Medulla oblongata (tissue), 1 donor: Measurements from ENCODE around the gene CTSO.

Source experiments
- DNase-seq: peaks from one replicate; pipeline ENCODE4 v3.0.0-alpha.2; 2015; ENCODE audit errors: extremely low spot score

Gene CTSO

GRCh38 chr4:155953151-155954117, at the start of gene CTSO:
CTSO (minus strand) TSS chr4:155953866; CDS start chr4:155953847, 19 bp downstream.
- DNase-seq: peak; percentile 92

DNA sequence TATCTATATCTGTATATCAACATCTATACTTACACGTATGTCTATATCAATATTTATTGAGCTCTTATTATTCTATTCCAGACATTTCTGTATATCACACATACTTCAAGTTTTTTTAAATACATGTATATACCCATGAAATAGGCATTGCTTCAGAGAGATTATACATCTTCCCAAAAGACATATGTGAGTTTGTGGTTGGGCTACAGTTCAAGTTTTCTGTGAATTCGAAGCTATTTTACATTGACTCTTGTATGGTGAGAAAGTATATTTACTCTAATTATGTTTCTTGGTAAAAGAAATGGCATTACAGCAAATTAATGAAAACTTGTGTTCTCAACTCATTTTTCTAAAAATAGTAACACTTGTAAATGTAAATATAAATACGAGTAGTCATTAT, 46.8 kb upstream of the CTSO start:
- DNase-seq: no peak

DNA sequence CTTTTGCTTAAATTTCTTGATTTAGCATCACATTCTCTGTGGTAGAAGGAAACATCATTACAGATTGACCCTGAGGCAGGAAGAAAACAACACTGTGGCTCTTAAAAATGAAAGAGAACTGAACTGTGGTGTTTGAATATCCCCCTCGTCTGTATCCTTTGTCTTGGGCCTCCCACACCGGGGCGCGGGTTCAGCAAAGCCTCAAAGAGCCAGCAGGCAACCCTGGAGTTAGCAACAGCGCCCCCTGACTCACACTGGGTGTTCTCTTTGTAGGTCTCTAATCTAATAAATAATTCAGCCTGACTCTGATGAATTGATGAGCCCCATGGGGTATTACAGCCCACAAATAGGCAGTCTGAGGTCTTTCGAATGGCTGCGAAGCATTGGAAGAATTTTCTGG, 46.1 kb upstream of the CTSO start:
- DNase-seq: peak; percentile 52

- DNase-seq: no peak
Observed at GRCh38 chr4:155995069-155995468, 41.4 kb upstream of the CTSO start.

GRCh38 chr4:155984106-155984797, 30.6 kb upstream of the CTSO start:
- DNase-seq: no peak

GRCh38 chr4:155982736-155983385, 29.2 kb upstream of the CTSO start:
- DNase-seq: no peak

GRCh38 chr4:155978810-155979209, 25.1 kb upstream of the CTSO start:
- no peak for DNase-seq

DNA sequence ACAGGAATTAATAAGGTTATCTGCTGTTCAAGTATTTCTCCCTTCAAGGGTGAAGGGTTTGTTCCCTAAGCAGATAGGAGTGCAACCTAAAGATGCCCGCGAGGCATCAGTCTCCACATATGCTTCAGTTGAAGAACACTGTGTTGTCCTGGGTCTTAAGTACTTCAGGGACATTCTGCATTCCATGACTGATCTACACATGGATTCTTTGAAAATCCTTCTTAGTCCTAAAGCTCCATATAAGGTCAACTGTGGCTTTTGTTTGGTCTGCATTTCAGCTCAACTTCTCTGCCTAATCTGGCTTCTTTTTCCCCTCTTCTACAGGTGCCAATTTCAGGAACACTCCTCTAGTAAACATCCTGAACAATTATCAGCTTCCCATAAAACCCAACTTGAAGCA, 21.8 kb upstream of the CTSO start:
- no peak for DNase-seq

DNA sequence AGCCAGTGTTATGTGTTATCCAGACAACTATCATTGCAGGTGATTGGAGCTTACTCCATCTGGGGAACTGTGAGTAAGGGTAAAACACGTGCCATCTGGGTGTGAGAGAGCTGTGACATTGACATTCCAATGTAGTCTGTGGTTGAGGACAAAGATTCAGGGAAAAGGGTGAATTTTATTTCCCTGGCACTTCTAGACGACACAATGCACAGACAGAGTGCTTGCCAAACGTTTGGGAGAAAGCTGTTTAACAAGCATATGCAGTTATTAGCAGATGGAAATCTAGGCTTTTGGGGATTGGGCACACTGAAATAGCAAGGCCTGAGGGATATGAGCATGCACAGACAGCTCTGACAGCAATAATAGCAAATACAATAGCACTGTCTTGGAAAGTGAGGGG, 21.3 kb upstream of the CTSO start:
- DNase-seq: no peak

DNA sequence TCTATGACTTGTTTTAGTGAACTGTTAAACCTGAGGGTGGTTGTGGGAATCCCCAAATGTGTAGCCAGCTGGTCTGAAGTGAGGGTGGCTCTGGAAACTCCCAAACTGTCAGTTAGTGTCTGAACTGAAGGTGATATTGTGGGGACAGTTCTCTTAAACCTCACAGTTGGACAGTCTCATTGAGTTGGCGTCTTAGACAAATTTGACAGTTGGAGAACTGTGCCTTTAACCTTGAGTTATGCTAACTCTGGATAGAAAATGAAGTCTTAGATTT, 20.7 kb upstream of the CTSO start:
- DNase-seq: no peak

DNA sequence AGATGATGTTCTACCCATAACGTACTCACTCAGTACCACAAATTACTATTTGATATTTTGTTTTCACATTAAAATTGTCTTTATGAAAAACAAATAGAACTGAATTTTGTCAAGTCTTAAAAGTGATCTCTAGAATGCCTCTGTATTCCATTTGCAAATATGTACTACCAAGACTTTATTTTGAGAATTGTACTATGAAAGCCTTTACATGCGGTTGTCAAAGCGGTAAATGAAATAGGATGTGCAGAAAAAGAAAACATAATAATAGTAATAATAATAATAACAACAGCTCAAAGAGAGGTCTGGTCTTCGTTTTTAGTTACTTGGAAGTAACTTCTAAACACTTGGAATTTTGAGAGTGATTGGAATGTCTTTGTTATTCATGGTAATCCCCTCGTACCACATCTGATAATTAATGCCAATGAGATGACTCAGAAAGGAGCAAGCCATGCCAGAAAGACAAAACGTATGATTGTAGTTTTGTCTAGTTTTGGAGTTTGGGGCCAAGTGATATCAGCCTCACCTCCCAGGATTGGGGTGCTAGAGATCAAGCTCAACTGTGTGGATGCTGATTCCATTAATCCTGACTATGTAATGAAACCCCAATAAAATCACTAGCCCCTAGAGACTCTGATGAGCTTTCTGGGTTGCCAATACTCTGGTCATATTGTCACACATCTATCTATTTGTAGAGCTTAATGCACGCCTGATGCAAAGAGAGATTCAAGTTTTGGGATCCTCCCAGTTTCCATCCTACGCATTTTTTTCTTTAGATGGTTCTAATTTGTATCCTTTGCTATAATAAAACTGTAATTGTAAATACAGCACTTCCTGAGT, 20.2 kb upstream of the CTSO start:
- no peak for DNase-seq

DNA sequence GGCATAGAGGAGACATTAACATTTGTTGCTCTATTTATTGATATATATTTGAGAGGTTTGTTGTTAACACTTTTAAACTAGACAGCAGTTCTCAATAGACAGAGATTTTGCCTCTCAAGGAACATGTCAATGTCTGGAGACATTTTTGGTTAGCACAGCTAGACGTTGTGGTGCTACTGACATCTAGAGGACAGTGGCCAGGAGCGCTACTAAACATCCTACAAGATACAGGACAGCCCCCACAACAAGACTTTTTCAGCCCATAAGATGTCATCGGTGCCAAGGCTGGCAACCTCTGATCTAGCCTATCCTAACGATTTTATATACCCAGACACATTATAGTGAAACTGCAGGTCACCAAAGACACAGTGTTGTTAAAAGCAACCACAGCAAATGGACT, 18.4 kb upstream of the CTSO start:
- DNase-seq: peak; percentile 27

- DNase-seq: peak; percentile 30
Observed at GRCh38 chr4:155966731-155967395, 13.2 kb upstream of the CTSO start.

GRCh38 chr4:155966171-155966570, 12.5 kb upstream of the CTSO start:
- no peak for DNase-seq

DNA sequence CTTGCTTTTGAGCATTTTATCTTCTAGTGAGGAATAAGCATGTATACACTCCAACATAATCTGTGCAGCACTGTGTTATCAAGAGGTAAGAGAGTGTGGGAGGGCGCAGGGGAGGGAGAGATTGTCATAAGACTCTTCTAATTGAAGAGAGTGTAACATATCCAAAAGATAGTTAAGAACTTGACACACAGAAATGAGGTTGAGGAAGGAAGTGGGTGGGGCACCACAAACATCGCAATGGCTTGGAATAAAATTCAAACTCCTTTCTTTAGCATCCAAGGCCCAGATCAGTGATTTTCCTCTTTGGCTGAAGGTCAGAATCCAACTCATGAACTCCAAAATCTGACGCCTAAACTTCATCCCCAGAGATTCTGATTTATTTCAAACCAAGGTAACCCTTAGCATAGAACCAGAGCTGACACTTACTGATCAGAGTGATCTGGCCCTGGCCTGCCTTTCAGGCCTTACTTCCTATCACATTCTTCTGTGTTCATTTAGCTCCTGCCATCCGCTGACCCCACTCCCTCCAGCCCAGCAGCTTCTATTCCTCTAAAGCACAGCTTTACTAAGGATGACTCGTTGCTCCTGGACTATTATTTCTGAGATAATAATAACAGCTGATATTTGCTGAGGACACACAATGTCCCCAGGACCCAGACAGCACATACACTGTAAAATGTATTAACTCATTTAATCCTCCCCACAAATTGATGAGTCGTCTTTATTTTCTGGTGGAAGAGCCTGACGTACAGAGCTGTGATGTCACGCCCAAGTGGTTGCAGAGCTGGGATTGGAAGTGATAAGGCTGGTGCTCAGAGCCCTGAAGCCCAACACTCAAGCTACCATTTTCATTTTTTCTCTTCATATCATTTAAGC, 10.6 kb upstream of the CTSO start:
- DNase-seq: no peak

DNA sequence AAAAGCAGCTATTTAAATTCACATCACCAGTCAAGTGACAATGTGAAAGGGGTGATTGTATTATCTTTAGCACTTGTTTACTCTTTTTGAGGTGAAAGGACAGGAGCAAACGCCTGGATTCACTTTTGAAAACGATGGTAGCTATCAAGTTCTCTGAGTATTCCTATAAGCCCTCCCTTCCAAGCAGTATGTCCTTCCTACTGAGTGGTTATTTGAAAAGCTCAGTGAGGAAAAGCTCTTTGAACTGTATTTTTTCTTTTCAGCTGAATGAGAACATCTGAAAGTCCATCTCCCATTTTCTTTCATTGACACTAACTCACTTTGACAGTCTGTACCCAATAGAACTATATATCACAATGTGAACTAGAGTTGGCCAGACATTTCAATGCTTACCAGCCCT, 9.1 kb upstream of the CTSO start:
- DNase-seq: no peak

GRCh38 chr4:155961575-155961974, 7.9 kb upstream of the CTSO start:
- DNase-seq: no peak

DNA sequence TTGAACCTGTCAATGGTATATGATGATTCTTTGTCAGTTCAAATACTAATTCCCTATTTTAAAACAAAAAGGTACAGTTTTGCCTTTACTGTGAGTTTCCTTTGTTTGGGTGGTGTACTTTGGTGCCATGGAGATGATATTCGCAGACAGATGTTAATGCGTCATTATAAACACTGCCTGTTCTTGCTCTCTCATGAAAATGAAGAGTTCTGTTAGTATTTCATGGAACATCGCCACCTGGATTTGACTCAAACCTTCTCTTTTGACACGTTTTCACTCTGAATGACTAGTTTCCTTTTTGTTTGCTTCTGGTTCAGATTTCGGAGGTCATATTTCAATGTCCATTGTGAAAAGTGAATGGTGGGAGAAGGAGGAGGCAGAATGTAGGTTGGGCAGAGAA, 6.9 kb upstream of the CTSO start:
- DNase-seq: peak; percentile 10

DNA sequence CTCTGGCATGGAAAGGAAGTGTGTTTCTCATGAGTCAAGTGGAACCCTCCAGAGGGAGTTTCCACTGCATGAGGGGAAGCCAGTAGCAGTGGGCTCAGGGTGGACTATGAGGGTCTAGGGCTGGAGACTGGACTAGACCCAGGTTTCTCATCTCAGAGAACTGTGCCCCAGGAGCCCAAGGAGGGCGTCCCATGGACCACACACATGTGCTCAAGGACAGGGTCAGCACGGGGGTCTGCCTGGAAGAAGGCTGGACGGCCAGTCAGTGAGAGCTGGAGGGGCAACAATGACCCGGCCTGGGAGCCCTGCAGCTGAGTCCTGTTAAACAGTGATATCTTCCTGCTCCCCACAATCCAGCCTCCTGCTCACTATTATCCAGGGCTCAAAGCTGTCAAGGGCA, 5.8 kb upstream of the CTSO start:
- no peak for DNase-seq

DNA sequence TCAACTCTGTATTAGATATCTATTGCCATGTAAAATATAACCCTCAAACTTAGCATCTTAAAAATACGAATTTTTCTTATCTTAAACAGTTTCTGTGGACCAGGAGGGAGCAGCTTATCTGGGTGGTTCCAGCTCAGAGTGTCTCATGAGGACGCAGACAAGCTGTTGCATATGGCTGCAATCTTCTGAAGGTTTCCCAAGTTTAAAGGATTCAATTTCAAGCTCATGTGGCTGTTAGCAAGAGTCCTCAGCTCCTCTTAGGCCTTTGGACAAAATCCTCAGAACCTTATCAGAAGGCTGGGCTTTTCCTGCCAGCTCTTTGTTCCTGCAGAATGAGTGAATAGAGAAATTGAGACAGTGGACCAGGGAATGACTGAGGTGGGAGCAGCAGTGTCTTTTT, 2.8 kb upstream of the CTSO start:
- no peak for DNase-seq
